GM23248 (cell line): ENCODE data around the gene PLXDC2.

Experiments used
- EZH2 ChIP-seq: fragments of 200-600 bp; sonication (generic); IDR thresholded peaks from 2 replicates; pipeline ENCODE4 v1.6.1; 2018; ENCODE audit warnings: antibody characterized with exemption, mild to moderate bottlenecking; ENCODE audit not compliant: insufficient read depth, poor library complexity, severe bottlenecking
- EZH2phosphoT487 ChIP-seq: fragments of 200-600 bp; sonication (generic); IDR thresholded peaks from 2 replicates; pipeline ENCODE4 v1.6.1; 2018; ENCODE audit warnings: antibody characterized with exemption, moderate library complexity, mild to moderate bottlenecking, low read depth; ENCODE audit not compliant: insufficient read depth

DNA sequence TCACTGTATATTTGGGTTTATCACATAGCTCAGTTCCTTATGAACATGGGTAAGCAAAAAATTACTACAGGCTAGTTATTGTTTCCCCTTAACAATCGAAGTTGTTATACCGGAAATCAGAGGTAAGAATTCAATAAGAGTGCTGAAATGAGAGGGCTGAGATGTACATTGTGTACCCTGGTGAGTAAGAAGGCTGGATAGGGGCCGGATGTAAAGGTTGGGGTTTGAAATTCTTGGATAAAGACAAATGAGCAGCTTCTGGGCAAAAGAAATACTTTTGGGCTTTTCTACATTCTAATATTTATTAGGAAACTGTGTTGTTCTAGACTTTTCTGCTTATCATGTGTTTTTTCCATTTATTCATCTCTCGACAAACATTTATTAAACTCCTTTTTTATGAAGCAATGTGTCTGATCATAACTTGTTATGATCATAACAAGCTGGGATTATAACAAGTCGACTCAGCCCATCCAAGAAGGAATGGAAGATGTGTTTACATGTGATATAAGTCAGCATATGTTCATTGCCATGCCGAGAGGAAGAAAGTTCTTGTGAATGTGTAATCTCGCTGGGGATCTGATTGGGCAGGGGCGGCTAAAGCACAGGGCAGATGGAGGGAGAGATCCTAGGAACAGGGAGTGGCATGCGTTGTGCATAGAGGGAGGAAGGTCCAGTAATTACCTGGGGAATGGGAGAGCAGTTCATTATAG lies 155.3 kb downstream of the PLXDC2 start:
- TF ChIP-seq EZH2 (no peak), EZH2phosphoT487 (no peak)
